ENCODE measurements around the gene SYTL5.

SYTL5 gene

GRCh38 chrX:38089173-38089982 lies 83.0 kb downstream of the SYTL5 start:
- no peak for FAIRE-seq
- no peak for TF ChIP-seq POLR2A (IDR thresholded peaks at IDR 0.05; ENCODE audit: low read depth, low read length)

GRCh38 chrX:38095971-38096529 lies 89.7 kb downstream of the SYTL5 start:
- no peak for FAIRE-seq
- no peak for DNase-seq (ENCODE audit: insufficient read length, low spot score)
- TF ChIP-seq POLR2A (IDR thresholded peaks at IDR 0.05; ENCODE audit: low read depth, low read length), result no peak

More at GRCh38 chrX:38089173-38089982, 83.0 kb downstream of the SYTL5 start:
- DNase-seq (ENCODE audit: insufficient read length, low spot score), result no peak

- DNase-seq (ENCODE audit: insufficient read length, low spot score), result no peak
- no peak for FAIRE-seq
These were observed 93.3 kb downstream of the SYTL5 start for GRCh38 chrX:38099688-38100087.

GRCh38 chrX:38102240-38102639 lies 95.9 kb downstream of the SYTL5 start:
- no peak for TF ChIP-seq POLR2A (IDR thresholded peaks at IDR 0.05; ENCODE audit: low read depth, low read length)
- no peak for FAIRE-seq
- no peak for DNase-seq (ENCODE audit: insufficient read length, low spot score)

More at GRCh38 chrX:38099688-38100087, 93.3 kb downstream of the SYTL5 start:
- TF ChIP-seq POLR2A (IDR thresholded peaks at IDR 0.05; ENCODE audit: low read depth, low read length), result no peak

- FAIRE-seq (no peak), DNase-seq (ENCODE audit: insufficient read length, low spot score) (no peak)
- TF ChIP-seq POLR2A (IDR thresholded peaks at IDR 0.05; ENCODE audit: low read depth, low read length), result no peak
These were observed 96.5 kb downstream of the SYTL5 start for GRCh38 chrX:38102875-38103274.

- no peak for FAIRE-seq
- DNase-seq (ENCODE audit: insufficient read length, low spot score), result no peak
- no peak for TF ChIP-seq POLR2A (IDR thresholded peaks at IDR 0.05; ENCODE audit: low read depth, low read length)
These were observed 97.8 kb downstream of the SYTL5 start for GRCh38 chrX:38103857-38104812.

- TF ChIP-seq POLR2A (IDR thresholded peaks at IDR 0.05; ENCODE audit: low read depth, low read length), result no peak
- FAIRE-seq, result no peak
- DNase-seq (ENCODE audit: insufficient read length, low spot score), result no peak
These were observed 98.9 kb downstream of the SYTL5 start for GRCh38 chrX:38105216-38105725.

GRCh38 chrX:38106991-38107655 lies 100.8 kb downstream of the SYTL5 start:
- FAIRE-seq (no peak), DNase-seq (ENCODE audit: insufficient read length, low spot score) (no peak)

GRCh38 chrX:38108364-38108763 lies 102.0 kb downstream of the SYTL5 start:
- no peak for FAIRE-seq
- DNase-seq (ENCODE audit: insufficient read length, low spot score), result no peak
- no peak for TF ChIP-seq POLR2A (IDR thresholded peaks at IDR 0.05; ENCODE audit: low read depth, low read length)

More at GRCh38 chrX:38106991-38107655, 100.8 kb downstream of the SYTL5 start:
- no peak for TF ChIP-seq POLR2A (IDR thresholded peaks at IDR 0.05; ENCODE audit: low read depth, low read length)

GRCh38 chrX:38109042-38109898 lies 102.9 kb downstream of the SYTL5 start:
- DNase-seq (ENCODE audit: insufficient read length, low spot score), result no peak

GRCh38 chrX:38110231-38110630 lies 103.9 kb downstream of the SYTL5 start:
- no peak for TF ChIP-seq POLR2A (IDR thresholded peaks at IDR 0.05; ENCODE audit: low read depth, low read length)
- FAIRE-seq (no peak), DNase-seq (ENCODE audit: insufficient read length, low spot score) (no peak)

More at GRCh38 chrX:38109042-38109898, 102.9 kb downstream of the SYTL5 start:
- TF ChIP-seq POLR2A (IDR thresholded peaks at IDR 0.05; ENCODE audit: low read depth, low read length), result no peak
- no peak for FAIRE-seq

- FAIRE-seq, result no peak
- no peak for TF ChIP-seq POLR2A (IDR thresholded peaks at IDR 0.05; ENCODE audit: low read depth, low read length)
- DNase-seq (ENCODE audit: insufficient read length, low spot score), result no peak
These were observed 104.8 kb downstream of the SYTL5 start for GRCh38 chrX:38111196-38111595.
